Lung (tissue), 12 donors: ENCODE data around the gene KRTAP12-3. TPM values are rescaled to one million over a fixed set of nuclear protein-coding genes. Genes with fewer than 3 reads are reported as not detected.

ENCODE experiments used
- ATAC-seq: fragments of 200-7000 bp; cut with Tn5 transposase; one replicate; pipeline ENCODE4 v1.9.1; 2020; ENCODE audit warnings: moderate number of reproducible peaks; ENCODE audit not compliant: insufficient read depth, low FRiP score
- DNase-seq, 3 donors: peaks; one replicate each; pipeline ENCODE4 v3.0.0-alpha.2; 2013 to 2017
- H3K27ac ChIP-seq, 2 donors: one replicate each; pipeline ENCODE4 v1.5.1; 2013; ENCODE audit warnings: mild to moderate bottlenecking in 2 of 2, moderate library complexity in 2 of 2, control low read depth in 1 of 2, inconsistent platforms in 1 of 2, low read depth in 1 of 2, low read length in 1 of 2
- H3K27me3 ChIP-seq, 3 donors: one replicate each; pipeline ENCODE4 v1.5.1; 2013; ENCODE audit warnings: low read length in 2 of 3; ENCODE audit not compliant: control insufficient read depth in 3 of 3, insufficient read depth in 3 of 3
- H3K36me3 ChIP-seq, 4 donors: one replicate each; pipeline ENCODE4 v1.5.1; 2013; ENCODE audit warnings: low read length in 4 of 4, mild to moderate bottlenecking in 1 of 4, moderate library complexity in 1 of 4; ENCODE audit not compliant: control insufficient read depth in 4 of 4, insufficient read depth in 4 of 4
- H3K4me1 ChIP-seq, 5 donors: one replicate each; pipeline ENCODE4 v1.5.1; 2013; ENCODE audit warnings: low read length in 5 of 5, mild to moderate bottlenecking in 2 of 5, moderate library complexity in 1 of 5; ENCODE audit not compliant: control insufficient read depth in 5 of 5, insufficient read depth in 5 of 5
- H3K4me3 ChIP-seq: one replicate; pipeline ENCODE4 v1.5.1; 2013; ENCODE audit warnings: mild to moderate bottlenecking, control low read depth, moderate library complexity
- H3K9ac ChIP-seq, 2 donors: one replicate each; pipeline ENCODE4 v1.5.1; 2013; ENCODE audit warnings: low read length in 2 of 2, control low read depth in 1 of 2; ENCODE audit not compliant: insufficient read depth in 1 of 2
- H3K9me3 ChIP-seq, 4 donors: one replicate each; pipeline ENCODE4 v1.5.1; 2013; ENCODE audit warnings: low read length in 3 of 4, mild to moderate bottlenecking in 1 of 4, moderate library complexity in 1 of 4; ENCODE audit not compliant: control insufficient read depth in 4 of 4, insufficient read depth in 3 of 4
- WGBS, 2 donors: extraction: QIAGEN DNeasy Blood & Tissue Kit; methylation state at CpG; one replicate each; pipeline ENCODE4 v1.1.7; 2013; 5-methylcytosine and 5-hydroxymethylcytosine counted together
- polyA plus RNA-seq, 2 donors: library from polyadenylated mRNA; stranded (reverse); fragments of 200-250 nt; gene quantifications; one replicate each; pipeline ENCODE4 v1.2.1, GENCODE V29; 2013
- total RNA-seq, 2 donors: library from RNA; depleted of rRNA in 1 of 2; stranded (reverse); fragments of >200 nt in 1 of 2; gene quantifications; one replicate each; pipeline ENCODE4 v1.2.1, GENCODE V29; 2014 to 2021
- TF ChIP-seq, protein P1 (sequence below): IDR thresholded peaks from 2 replicates; pipeline ENCODE4 v1.5.1; 2012; ENCODE audit warnings: mild to moderate bottlenecking; ENCODE audit errors: control extremely low read depth, extremely low read depth
- donor health status: control.
- donor health status: control.
- donor health status: Bipolar disorder and iron deficiency.
- donor health status: healthy.
- donor health status: DM: yes; HTN: yes; CAD: no.

Gene KRTAP12-3
- total and polyA plus RNA-seq, 4 donors, result not detected

GRCh38 chr21:44701541-44701940 lies 43.8 kb downstream of the KRTAP12-3 start:
- Histone ChIP-seq H3K9ac (no peak overlapping the region), H3K27ac (no peak overlapping the region), H3K4me1 (peaks cover 0 to 4% (median 0%) of the 10 kb centered on the region in 5 donors), H3K27me3 (peaks cover 11 to 54% (median 21%) of the 10 kb centered on the region in 3 donors), H3K4me3 (no peak overlapping the region), H3K9me3 (peaks cover 0 to 15% (median 0%) of the 10 kb centered on the region in 4 donors), H3K36me3 (no peaks in the 10 kb centered on the region)
- ATAC-seq (no peak), DNase-seq (no peak)
- 39 to 52% methylated on average over 12 of the region's 12 CpGs for WGBS, 2 donors
- TF ChIP-seq, protein P1, sequence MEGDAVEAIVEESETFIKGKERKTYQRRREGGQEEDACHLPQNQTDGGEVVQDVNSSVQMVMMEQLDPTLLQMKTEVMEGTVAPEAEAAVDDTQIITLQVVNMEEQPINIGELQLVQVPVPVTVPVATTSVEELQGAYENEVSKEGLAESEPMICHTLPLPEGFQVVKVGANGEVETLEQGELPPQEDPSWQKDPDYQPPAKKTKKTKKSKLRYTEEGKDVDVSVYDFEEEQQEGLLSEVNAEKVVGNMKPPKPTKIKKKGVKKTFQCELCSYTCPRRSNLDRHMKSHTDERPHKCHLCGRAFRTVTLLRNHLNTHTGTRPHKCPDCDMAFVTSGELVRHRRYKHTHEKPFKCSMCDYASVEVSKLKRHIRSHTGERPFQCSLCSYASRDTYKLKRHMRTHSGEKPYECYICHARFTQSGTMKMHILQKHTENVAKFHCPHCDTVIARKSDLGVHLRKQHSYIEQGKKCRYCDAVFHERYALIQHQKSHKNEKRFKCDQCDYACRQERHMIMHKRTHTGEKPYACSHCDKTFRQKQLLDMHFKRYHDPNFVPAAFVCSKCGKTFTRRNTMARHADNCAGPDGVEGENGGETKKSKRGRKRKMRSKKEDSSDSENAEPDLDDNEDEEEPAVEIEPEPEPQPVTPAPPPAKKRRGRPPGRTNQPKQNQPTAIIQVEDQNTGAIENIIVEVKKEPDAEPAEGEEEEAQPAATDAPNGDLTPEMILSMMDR, result no peak

- peaks cover 0 to 4% (median 0%) of the 10 kb centered on the region in 5 donors for H3K4me1 ChIP-seq
- no peak for DNase-seq
- H3K9ac ChIP-seq, result no peak overlapping the region
- TF ChIP-seq, protein P1, result no peak
- ATAC-seq, result no peak
- WGBS, 2 donors, result 77 to 78% methylated on average over 21 to 22 of the region's 22 CpGs
- peaks cover 0 to 15% (median 0%) of the 10 kb centered on the region in 4 donors for H3K9me3 ChIP-seq
- no peak overlapping the region for H3K4me3 ChIP-seq
- H3K27ac ChIP-seq, result no peak overlapping the region
- no peaks in the 10 kb centered on the region for H3K36me3 ChIP-seq
- peaks cover 18 to 61% (median 24%) of the 10 kb centered on the region in 3 donors for H3K27me3 ChIP-seq
Observed at GRCh38 chr21:44702111-44702972, 44.6 kb downstream of the KRTAP12-3 start.

- no peak overlapping the region for H3K9ac ChIP-seq
- H3K36me3 ChIP-seq, result no peaks in the 10 kb centered on the region
- DNase-seq (no peak), ATAC-seq (no peak)
- WGBS, 2 donors, result 51% methylated on average over 16 of the region's 16 CpGs
- TF ChIP-seq, protein P1, result no peak
- H3K4me1 ChIP-seq, result peaks cover 0 to 4% (median 0%) of the 10 kb centered on the region in 5 donors
- peaks cover 0 to 11% (median 0%) of the 10 kb centered on the region in 4 donors for H3K9me3 ChIP-seq
- no peak overlapping the region for H3K4me3 ChIP-seq
- H3K27me3 ChIP-seq, result peaks cover 21 to 63% (median 28%) of the 10 kb centered on the region in 3 donors
- no peak overlapping the region for H3K27ac ChIP-seq
Observed at GRCh38 chr21:44702973-44703730, 45.4 kb downstream of the KRTAP12-3 start.
